ENCODE measurements around the gene CNTNAP2.

CNTNAP2 gene

GRCh38 chr7:147428075-147428474 is 1311.5 kb downstream of the CNTNAP2 start:
- no peak for DNase-seq

- no peak for DNase-seq
Observed at GRCh38 chr7:147429961-147430360, 1313.4 kb downstream of the CNTNAP2 start.

GRCh38 chr7:147432079-147432478 is 1315.5 kb downstream of the CNTNAP2 start:
- no peak for DNase-seq

GRCh38 chr7:147432576-147432975 is 1316.0 kb downstream of the CNTNAP2 start:
- no peak for DNase-seq

- DNase-seq, result no peak
Observed at GRCh38 chr7:147436718-147437117, 1320.1 kb downstream of the CNTNAP2 start.

DNA sequence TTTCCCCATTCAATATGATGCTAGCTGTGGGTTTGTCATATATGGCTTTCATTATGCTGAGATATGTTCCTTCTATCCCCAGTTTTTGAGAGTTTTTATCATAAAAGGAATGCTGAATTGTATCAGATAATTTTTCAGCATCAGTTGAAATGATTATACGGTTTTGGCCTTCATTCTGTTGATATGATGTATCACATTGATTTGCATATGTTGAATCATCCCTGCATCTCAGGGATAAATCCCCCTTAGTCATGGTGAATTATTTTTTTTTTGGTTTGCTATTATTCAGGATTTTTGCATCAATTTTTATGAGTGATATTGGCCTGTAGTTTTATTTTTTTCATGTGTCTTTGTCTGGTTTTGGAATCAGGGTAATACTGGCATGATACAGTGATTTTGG is 1321.6 kb downstream of the CNTNAP2 start:
- no peak for DNase-seq

- DNase-seq, result no peak
Observed at GRCh38 chr7:147443942-147444341, 1327.3 kb downstream of the CNTNAP2 start.

GRCh38 chr7:147452816-147453215 is 1336.2 kb downstream of the CNTNAP2 start:
- no peak for DNase-seq

DNA sequence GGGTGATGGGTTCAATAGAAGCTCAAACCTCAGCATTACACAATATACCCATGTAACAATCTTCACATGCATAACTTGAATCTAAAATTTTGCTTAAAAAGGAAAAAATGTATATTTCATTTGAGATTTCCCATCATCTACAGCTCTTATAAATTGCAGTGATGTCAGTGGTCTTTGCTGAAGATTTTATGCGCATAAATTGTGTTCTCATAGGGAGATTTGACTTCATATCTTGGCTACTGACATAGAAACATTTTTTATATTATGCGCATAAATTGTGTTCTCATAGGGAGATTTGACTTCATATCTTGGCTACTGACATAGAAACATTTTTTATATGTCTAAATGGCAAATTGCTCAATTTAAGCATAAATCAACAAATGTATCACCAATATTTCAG is 1348.6 kb downstream of the CNTNAP2 start:
- no peak for DNase-seq

GRCh38 chr7:147472556-147472955 is 1356.0 kb downstream of the CNTNAP2 start:
- no peak for DNase-seq

DNA sequence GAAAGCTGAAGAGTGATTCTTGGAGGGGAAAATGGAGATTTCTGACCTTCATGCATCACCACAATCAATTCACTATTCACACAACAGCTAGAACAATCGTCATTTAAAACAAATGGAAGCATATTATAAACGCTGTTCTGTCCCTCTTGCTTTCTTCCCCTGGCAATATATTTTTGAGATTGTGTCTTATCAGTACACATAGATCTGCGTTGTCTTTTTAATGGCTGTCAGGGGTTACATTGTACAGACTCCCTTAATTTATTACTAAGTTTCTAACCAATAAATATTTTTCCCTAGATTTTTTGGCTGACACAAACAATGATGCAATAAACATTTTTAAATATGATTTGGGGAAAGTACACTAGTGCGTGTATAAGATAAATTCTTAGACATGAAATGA is 1358.3 kb downstream of the CNTNAP2 start:
- no peak for DNase-seq

- no peak for DNase-seq
Observed at GRCh38 chr7:147477526-147477925, 1360.9 kb downstream of the CNTNAP2 start.

- DNase-seq, result no peak
Observed at GRCh38 chr7:147478796-147479195, 1362.2 kb downstream of the CNTNAP2 start.

DNA sequence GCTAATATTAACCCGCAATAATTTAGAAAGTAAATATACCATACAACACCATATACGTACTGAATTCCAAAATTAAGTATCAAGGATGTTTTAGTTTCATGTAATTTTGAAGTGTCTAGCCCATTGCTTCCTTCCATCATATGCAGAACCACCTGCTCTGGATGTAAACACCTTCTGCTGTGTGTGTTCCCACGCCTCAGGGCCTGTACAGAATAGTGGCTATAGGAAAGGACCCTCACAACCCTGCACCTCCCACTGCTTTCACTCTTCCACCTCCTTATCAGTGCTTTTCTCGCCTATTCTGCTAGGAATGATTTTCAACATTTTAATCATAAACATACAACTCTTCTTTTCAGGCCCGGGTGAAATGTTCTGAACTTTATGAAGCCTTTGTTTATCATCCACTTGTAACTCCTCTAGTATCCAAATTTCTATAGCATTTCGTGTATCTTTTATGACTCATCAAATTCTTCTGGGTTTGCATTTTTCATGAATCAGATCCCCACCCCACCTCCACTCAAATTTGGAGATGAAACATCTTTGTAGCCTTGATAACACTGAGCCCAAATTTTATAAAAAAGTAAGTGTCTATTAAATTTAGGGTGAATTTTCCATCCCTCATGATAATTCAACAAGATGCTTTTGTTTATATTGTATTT is 1367.2 kb downstream of the CNTNAP2 start:
- no peak for DNase-seq

DNA sequence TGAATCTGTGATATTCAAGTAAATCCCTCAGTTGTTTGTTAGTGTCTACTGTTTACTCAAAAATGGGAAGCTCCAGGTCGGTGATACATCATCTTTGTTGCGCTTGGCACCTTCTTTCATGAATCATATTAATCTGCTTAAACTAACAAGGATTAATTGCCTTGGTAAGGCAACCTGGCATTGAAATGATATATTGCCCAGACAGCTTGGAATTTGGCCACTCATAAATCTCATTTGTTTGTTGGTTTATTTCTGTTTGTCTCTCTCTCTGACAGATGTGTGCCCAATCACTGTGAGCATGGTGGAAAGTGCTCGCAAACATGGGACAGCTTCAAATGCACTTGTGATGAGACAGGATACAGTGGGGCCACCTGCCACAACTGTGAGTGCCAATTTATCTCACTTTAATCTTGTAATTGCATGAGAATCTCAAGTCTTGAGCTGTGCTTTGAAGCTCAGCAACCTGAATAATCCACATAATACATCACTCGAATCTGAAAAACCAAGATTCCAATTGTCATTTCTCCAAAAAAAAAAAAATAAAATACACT is 1369.1 kb downstream of the CNTNAP2 start:
- DNase-seq, result peak; percentile 36

DNA sequence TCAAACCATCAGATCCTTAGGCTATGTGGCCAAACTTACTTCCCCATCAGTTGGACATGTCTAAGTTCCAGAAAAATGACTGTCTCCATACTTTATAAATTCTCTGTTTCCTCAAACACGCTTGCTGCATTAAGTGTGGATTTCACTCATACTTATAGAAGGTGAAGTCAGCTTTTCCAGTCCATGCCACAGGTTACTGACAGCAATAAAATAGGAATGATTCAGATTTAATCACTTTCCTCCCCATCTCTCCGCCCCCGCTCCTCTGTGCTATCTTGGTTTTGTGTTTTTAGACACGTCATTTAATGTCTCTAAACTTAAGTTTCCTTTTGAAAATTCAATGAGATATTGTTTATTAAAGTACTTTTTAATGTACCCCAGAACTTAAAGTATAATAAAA is 1376.0 kb downstream of the CNTNAP2 start:
- DNase-seq, result no peak

DNA sequence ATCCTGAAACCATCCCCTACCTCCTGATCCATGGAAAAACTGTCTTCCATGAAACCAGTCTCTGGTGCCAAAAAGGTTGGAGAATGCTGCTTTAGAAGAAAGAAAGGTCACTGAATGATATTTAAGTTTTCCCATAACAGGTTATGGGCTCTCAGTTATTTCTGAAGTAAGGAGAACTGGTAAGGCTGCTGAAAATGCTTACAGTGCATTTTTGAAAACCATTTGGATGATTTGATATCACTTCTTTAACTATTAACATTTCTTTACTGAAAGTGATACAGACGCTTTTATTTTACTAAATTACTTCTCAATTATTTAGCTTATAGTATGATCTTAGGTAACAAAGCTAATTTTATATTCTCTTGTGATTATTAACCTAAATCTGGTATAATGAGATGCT is 1379.6 kb downstream of the CNTNAP2 start:
- DNase-seq, result no peak

- DNase-seq, result no peak
Observed at GRCh38 chr7:147497246-147497645, 1380.6 kb downstream of the CNTNAP2 start.

DNA sequence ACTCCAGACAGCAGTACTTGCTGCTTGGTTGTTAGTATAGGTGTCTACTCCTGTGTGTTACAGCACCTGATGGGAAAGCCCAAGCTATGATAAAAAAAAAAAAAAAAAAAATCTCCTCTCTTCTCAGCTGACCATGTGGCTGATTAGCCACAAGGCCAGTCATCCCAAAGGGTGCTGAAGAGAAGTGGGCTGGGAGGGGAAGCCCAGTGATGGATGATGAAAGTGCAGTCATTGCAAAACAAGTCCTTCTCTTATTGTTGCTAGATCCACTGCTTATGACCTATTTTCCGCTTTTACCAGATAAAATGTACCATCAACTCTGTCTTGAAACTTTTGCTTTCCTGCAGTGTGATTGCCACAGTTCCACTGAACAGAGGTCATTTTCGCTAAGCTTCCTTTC is 1381.5 kb downstream of the CNTNAP2 start:
- DNase-seq, result no peak

DNA sequence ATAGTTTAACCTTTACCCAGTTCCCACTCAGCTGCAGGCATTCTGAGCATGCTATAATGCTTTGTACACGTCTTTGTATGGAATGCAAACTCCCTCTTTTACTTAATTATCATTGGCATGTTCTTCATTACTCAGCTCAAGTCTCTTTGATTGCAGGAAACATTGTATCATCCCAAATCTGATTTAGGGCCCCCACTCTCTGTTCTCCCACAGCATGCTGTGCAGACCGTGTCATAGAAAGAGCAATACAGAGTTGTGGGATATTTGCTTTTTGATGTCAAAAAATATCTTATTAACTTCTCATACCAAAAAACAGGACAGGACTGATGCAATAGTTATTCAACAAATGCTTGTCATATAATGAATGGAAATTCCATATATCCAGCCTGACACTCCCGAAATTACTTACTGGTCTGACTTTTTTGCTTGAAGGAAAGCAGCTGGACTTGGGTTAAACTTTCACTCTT is 1392.5 kb downstream of the CNTNAP2 start:
- DNase-seq, result no peak

- DNase-seq, result no peak
Observed at GRCh38 chr7:147509541-147510200, 1393.1 kb downstream of the CNTNAP2 start.

GRCh38 chr7:147510201-147510542 is 1393.6 kb downstream of the CNTNAP2 start:
- DNase-seq, result no peak

- no peak for DNase-seq
Observed at GRCh38 chr7:147510923-147511322, 1394.3 kb downstream of the CNTNAP2 start.

GRCh38 chr7:147513451-147513850 is 1396.8 kb downstream of the CNTNAP2 start:
- no peak for DNase-seq

- no peak for DNase-seq
Observed at GRCh38 chr7:147516391-147516790, 1399.8 kb downstream of the CNTNAP2 start.
